ENCODE measurements around the gene HADHA.

Gene HADHA

DNA sequence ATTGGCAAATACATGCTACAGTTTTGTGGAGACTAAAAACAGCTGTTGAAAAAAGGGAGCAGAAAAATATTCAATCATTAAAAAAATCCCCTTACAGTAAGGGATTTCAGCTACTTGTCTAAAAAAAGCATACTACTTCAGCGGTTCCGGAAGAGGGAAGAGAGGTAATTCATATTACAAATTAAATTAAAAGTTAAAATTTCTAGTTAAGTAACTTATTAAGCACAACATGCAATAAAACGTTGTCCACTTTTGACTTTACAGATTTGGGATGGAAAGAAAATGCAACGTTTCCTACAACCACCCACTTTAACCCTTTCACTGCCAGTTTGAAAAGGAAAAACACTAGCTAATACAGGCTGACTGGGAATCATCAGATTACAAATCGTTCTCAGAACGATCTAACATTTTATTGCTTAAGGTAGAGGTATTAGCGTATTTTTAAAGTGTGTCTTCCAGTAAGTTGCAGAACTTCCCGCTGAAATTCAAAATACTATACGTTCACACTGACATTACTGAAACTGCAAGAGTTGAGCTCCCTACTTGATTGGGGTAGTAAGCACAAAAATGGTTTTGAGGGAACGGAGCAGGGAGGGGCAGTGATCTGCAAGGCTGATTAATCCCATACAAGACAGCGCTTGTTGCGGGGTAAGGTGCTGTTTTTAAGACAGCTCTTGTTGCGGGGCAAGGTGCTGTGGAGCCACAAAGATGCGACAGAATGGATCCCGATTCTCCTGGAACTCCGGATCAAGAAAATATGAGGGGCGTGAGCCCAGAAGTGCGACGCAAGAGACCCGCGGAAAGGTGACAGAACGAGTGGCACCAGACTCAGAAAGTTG lies 743 bp downstream of the HADHA start:
- TF ChIP-seq, protein P1, sequence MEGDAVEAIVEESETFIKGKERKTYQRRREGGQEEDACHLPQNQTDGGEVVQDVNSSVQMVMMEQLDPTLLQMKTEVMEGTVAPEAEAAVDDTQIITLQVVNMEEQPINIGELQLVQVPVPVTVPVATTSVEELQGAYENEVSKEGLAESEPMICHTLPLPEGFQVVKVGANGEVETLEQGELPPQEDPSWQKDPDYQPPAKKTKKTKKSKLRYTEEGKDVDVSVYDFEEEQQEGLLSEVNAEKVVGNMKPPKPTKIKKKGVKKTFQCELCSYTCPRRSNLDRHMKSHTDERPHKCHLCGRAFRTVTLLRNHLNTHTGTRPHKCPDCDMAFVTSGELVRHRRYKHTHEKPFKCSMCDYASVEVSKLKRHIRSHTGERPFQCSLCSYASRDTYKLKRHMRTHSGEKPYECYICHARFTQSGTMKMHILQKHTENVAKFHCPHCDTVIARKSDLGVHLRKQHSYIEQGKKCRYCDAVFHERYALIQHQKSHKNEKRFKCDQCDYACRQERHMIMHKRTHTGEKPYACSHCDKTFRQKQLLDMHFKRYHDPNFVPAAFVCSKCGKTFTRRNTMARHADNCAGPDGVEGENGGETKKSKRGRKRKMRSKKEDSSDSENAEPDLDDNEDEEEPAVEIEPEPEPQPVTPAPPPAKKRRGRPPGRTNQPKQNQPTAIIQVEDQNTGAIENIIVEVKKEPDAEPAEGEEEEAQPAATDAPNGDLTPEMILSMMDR (conservative IDR thresholded peaks at IDR 0.05), result no peak
- H3K27ac ChIP-seq, result peak overlapping the region; percentile 94

DNA sequence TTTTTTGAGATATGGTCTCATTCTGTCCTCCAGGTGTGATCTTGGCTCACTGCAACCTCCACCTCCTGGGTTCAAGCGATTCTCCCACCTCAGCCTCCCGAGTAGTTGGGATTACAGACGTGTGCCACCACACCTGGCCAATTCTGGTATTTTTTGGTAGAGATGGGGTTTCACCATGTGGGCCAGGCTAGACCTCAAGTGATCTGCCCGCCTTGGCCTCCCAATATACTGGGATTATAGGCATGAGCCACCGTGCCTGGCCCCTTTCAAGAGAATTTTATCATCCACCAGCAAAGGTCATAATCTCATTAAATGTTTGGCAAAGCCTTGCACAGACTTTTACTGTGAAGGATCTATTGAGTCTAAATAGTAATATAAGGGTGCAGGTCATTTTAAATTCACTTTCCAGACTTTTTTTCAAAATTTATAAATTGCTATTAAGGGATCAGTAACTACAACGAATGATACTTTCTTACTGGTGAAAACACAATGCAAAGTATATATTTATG lies 2.5 kb downstream of the HADHA start:
- TF ChIP-seq, protein P1 (conservative IDR thresholded peaks at IDR 0.05), result no peak
- peak overlapping the region; percentile 94 for H3K27ac ChIP-seq

DNA sequence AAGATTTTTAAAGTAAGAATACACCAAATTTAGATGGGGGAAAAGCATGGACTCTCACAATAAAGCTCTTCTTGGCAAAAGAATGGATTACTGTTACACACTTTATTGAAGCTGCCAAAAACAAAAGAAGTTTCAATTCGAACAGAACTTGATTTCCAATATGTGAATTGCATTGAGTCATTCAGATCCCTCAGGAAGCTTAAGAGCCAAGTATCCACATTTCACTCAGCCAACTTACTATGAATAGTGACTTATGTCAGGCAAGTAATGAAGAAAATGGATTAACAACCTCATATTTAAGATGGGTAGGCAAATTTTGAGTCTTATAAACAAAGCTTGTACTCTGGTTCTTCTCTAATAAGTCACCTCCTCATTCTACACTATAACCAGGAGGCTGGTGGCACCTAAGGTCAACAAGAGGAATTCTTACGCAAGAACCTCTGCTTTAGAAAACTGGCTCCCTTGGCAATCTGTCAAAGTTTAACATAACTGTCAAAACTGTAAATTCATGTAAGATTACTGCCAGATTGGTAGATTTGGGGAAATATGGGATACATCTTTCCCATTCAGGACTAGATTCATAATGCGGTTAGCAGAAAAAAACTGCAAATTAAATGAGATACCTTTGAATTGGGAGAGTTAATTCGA lies 6.0 kb downstream of the HADHA start:
- no peak overlapping the region for H3K27ac ChIP-seq

DNA sequence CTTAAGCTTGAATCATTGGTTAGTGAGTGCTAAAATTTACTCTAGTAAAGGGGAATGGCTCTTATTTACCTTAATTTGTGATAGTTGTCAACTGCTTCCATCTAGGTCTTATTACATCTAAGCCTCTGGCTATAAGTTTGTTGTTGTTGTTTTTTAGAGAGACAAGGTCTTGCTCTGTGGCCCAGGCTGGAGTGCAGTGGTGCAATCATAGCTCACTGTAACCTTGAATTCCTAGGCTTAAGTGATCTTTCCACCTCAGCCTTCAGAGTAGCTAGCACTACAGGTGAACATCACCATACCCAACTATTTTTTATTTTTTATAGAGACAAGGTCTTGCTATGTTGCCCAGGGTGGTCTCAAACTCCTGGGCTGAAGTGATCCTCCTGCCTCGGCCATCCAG lies 6.6 kb downstream of the HADHA start:
- H3K27ac ChIP-seq, result no peak overlapping the region
- TF ChIP-seq, protein P1 (conservative IDR thresholded peaks at IDR 0.05), result no peak

More for the DNA sequence above, 6.0 kb downstream of the HADHA start:
- TF ChIP-seq, protein P1 (conservative IDR thresholded peaks at IDR 0.05), result no peak

DNA sequence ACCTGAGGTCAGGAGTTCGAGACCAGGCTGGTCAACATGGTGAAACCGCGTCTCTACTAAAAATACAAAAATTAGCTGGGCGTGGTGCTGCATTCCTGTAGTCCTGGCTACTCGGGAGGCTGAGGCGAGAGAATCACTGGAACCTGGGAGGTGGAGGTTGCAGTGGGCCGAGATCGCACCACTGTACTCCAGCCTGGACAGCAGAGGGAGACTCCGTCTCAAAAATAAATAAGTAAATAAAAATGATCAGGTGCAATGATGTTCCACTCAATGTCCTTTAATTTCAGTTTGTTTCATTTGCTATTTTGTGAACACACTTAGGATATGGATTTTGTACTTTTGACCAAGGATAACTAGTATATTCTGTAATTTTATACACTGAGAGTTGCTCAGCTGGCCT lies 9.3 kb downstream of the HADHA start:
- H3K27ac ChIP-seq, result no peak overlapping the region
- TF ChIP-seq, protein P1 (conservative IDR thresholded peaks at IDR 0.05), result peak; percentile 62

DNA sequence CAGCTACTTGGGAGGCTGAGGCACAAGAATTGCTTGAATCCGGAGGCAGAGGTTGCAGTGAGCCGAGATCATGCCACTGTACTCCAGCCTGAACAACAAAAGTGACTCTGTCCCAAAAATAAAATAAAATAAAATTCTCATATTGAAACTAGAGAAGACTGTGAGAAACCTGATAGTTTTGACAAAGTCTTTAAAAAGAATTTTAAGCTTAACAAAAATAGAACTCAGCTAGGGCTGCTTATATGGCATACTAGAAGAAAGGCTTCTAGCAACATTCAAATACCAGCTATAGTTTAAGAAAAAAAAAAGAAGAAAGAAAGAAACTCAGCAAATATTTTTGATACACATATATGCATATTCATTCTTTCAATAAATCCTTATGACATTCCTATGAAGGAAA lies 13.6 kb downstream of the HADHA start:
- TF ChIP-seq, protein P1 (conservative IDR thresholded peaks at IDR 0.05), result no peak
- H3K27ac ChIP-seq, result no peak overlapping the region

DNA sequence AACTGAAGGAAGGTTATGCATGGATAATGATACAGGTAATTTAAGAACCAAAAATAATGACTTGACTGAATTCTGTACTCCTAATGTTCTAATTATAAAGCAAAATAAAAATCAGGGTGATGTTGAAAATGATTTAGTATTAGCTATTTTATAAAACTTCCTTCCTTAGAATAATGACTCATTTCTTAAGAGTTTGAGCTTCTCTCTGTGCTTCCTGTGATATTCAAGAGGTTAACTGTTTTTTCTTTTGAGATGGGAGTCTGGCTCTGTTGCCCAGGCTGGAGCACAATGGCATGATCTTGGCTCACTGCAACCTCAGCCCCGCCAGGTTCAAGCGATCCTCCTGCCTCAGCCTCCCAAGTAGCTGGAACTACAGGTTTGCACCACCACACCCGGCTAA lies 14.8 kb downstream of the HADHA start:
- H3K27ac ChIP-seq, result no peak overlapping the region
- TF ChIP-seq, protein P1 (conservative IDR thresholded peaks at IDR 0.05), result no peak
